ENCODE results near the gene OR52N2. TPM values are rescaled to one million over a fixed set of nuclear protein-coding genes. Genes with fewer than 3 reads are reported as not detected.

OR52N2 gene
- total and polyA plus RNA-seq, 2 donors from 2014 or later: not detected

- H3K9ac ChIP-seq (ENCODE audit: low read length in 3 of 3): no peak overlapping the region
- no peaks in the 10 kb centered on the region for H3K4me1 ChIP-seq (ENCODE audit: control insufficient read depth in 2 of 3, insufficient read depth in 2 of 3, low read depth in 1 of 3, low read length in 3 of 3)
- no peak overlapping the region for H3K27ac ChIP-seq (ENCODE audit: low read depth in 2 of 2, low read length in 2 of 2)
- DNase-seq (no peak), FAIRE-seq (no peak)
- H3K4me3 ChIP-seq (ENCODE audit: low read length in 3 of 3): peak overlapping the region in 1 of 3 donors; percentile 43
- no peaks in the 10 kb centered on the region for H3K27me3 ChIP-seq (ENCODE audit: control insufficient read depth, insufficient read depth, low read length)
- no peaks in the 10 kb centered on the region for H3K36me3 ChIP-seq (ENCODE audit: control insufficient read depth in 2 of 3, insufficient read depth in 3 of 3, low read length in 3 of 3)
- H3K9me3 ChIP-seq (ENCODE audit: control insufficient read depth in 2 of 3, insufficient read depth in 1 of 3, low read length in 3 of 3): no peaks in the 10 kb centered on the region
- intact Hi-C loops (cut with DNase I): no loop called here
- TF ChIP-seq CTCF (IDR thresholded peaks at IDR 0.05; ENCODE audit: borderline replicate concordance, extremely low read depth, insufficient read depth): no peak
Measured at GRCh38 chr11:5818245-5818886, 9.6 kb downstream of the OR52N2 start.

- FAIRE-seq (no peak), DNase-seq (no peak)
- H3K27ac ChIP-seq (ENCODE audit: low read depth in 2 of 2, low read length in 2 of 2): no peak overlapping the region
- no peaks in the 10 kb centered on the region for H3K27me3 ChIP-seq (ENCODE audit: control insufficient read depth, insufficient read depth, low read length)
- intact Hi-C loops (cut with DNase I): no loop called here
- no peak overlapping the region for H3K4me3 ChIP-seq (ENCODE audit: low read length in 3 of 3)
- no peaks in the 10 kb centered on the region for H3K4me1 ChIP-seq (ENCODE audit: control insufficient read depth in 2 of 3, insufficient read depth in 2 of 3, low read depth in 1 of 3, low read length in 3 of 3)
- TF ChIP-seq CTCF (IDR thresholded peaks at IDR 0.05; ENCODE audit: borderline replicate concordance, extremely low read depth, insufficient read depth): no peak
- no peaks in the 10 kb centered on the region for H3K36me3 ChIP-seq (ENCODE audit: control insufficient read depth in 2 of 3, insufficient read depth in 3 of 3, low read length in 3 of 3)
- H3K9me3 ChIP-seq (ENCODE audit: control insufficient read depth in 2 of 3, insufficient read depth in 1 of 3, low read length in 3 of 3): no peaks in the 10 kb centered on the region
- no peak overlapping the region for H3K9ac ChIP-seq (ENCODE audit: low read length in 3 of 3)
Measured at GRCh38 chr11:5831196-5831829, 22.6 kb downstream of the OR52N2 start.

GRCh38 chr11:5833446-5833845, 24.7 kb downstream of the OR52N2 start:
- H3K27me3 ChIP-seq (ENCODE audit: control insufficient read depth, insufficient read depth, low read length): no peaks in the 10 kb centered on the region
- H3K9me3 ChIP-seq (ENCODE audit: control insufficient read depth in 2 of 3, insufficient read depth in 1 of 3, low read length in 3 of 3): no peaks in the 10 kb centered on the region
- no peak overlapping the region for H3K27ac ChIP-seq (ENCODE audit: low read depth in 2 of 2, low read length in 2 of 2)
- no peaks in the 10 kb centered on the region for H3K4me1 ChIP-seq (ENCODE audit: control insufficient read depth in 2 of 3, insufficient read depth in 2 of 3, low read depth in 1 of 3, low read length in 3 of 3)
- FAIRE-seq: no peak
- H3K4me3 ChIP-seq (ENCODE audit: low read length in 3 of 3): no peak overlapping the region
- intact Hi-C loops (cut with DNase I): no loop called here
- no peak overlapping the region for H3K9ac ChIP-seq (ENCODE audit: low read length in 3 of 3)
- H3K36me3 ChIP-seq (ENCODE audit: control insufficient read depth in 2 of 3, insufficient read depth in 3 of 3, low read length in 3 of 3): no peaks in the 10 kb centered on the region
- no peak for TF ChIP-seq CTCF (IDR thresholded peaks at IDR 0.05; ENCODE audit: borderline replicate concordance, extremely low read depth, insufficient read depth)
- no peak for DNase-seq

Data from kidney (tissue), 14 donors.